ENCODE data around the gene PRDM16. TPM values are rescaled to one million over a fixed set of nuclear protein-coding genes. Genes with fewer than 3 reads are reported as not detected.

PRDM16 gene
- total and polyA plus RNA-seq, 2 of the 8 experiments (the other 6 are each of a cell fraction or from before 2014, with no cell fraction given): 0.39 to 0.43 TPM

DNA sequence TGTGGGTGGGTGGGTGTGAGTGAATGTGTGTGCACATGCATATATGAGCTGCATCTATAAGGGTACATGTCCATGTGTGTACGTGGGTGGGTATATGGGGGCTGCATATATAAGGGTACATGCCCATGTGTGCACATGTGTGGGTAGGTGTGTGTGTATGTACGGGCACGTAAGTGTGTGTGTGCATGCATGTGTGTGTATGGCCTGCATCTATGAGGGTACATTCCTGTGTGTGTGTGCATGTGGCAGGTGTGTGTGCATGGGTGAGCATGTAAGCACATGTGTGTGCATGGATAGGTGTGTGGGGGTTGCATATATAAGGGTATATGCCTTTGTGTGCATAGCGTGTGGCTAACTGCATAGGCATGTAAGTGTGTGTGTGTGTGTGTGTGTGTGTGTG, 204.4 kb downstream of the PRDM16 start (continued):
- TF ChIP-seq CHD1 (IDR thresholded peaks at IDR 0.05; ENCODE audit: low read depth, low read length) (no peak), EGR1 (IDR thresholded peaks at IDR 0.05; ENCODE audit: borderline replicate concordance, low read depth, low read length) (no peak)
- TF ChIP-seq, protein P1, sequence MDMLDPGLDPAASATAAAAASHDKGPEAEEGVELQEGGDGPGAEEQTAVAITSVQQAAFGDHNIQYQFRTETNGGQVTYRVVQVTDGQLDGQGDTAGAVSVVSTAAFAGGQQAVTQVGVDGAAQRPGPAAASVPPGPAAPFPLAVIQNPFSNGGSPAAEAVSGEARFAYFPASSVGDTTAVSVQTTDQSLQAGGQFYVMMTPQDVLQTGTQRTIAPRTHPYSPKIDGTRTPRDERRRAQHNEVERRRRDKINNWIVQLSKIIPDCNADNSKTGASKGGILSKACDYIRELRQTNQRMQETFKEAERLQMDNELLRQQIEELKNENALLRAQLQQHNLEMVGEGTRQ (IDR thresholded peaks at IDR 0.05; ENCODE audit: low read length): no peak

Measured in H1 (cell line).